ENCODE data around the gene ICAM2. TPM values are rescaled to one million over a fixed set of nuclear protein-coding genes. Genes with fewer than 3 reads are reported as not detected.

Gene ICAM2
- total RNA-seq, 4 donors from 2014 or later: 18.0 to 95.1 (median 36.3) TPM

GRCh38 chr17:64045176-64045575 is 24.7 kb upstream of the ICAM2 start:
- Histone ChIP-seq H3K4me3 (no peak overlapping the region), H3K9me3 (no peaks in the 10 kb centered on the region), H3K4me1 (peaks cover 0 to 11% (median 0%) of the 10 kb centered on the region in 4 donors), H3K36me3 (peaks cover 0 to 79% (median 25%) of the 10 kb centered on the region in 3 donors), H3K27ac (no peak overlapping the region), H3K27me3 (no peaks in the 10 kb centered on the region)
- TF ChIP-seq EP300 (IDR thresholded peaks at IDR 0.05) (no peak), CTCF (IDR thresholded peaks at IDR 0.05) (no peak), POLR2A (IDR thresholded peaks at IDR 0.05) (no peak)
- WGBS, 2 donors: 87% methylated on average over 12 to 13 of the region's 13 CpGs
- no peak for DNase-seq (ENCODE audit: low spot score in 2 of 2)

- 51 to 68% methylated on average over 12 of the region's 12 CpGs for WGBS, 2 donors
- no peak for DNase-seq (ENCODE audit: low spot score in 2 of 2)
- H3K4me1 ChIP-seq: peaks cover 0 to 11% (median 0%) of the 10 kb centered on the region in 4 donors
- H3K36me3 ChIP-seq: peaks cover 0 to 65% (median 16%) of the 10 kb centered on the region in 3 donors
- H3K27ac ChIP-seq: no peak overlapping the region
- H3K9me3 ChIP-seq: no peaks in the 10 kb centered on the region
- no peaks in the 10 kb centered on the region for H3K27me3 ChIP-seq
- no peak for TF ChIP-seq EP300 (IDR thresholded peaks at IDR 0.05)
- TF ChIP-seq POLR2A (IDR thresholded peaks at IDR 0.05): no peak
- TF ChIP-seq CTCF (IDR thresholded peaks at IDR 0.05): no peak
- H3K4me3 ChIP-seq: no peak overlapping the region
Observed at GRCh38 chr17:64042700-64043485, 22.5 kb upstream of the ICAM2 start.

- Histone ChIP-seq H3K9me3 (no peaks in the 10 kb centered on the region), H3K4me3 (no peak overlapping the region), H3K4me1 (peaks cover 0 to 11% (median 0%) of the 10 kb centered on the region in 4 donors), H3K27ac (no peak overlapping the region), H3K27me3 (no peaks in the 10 kb centered on the region), H3K36me3 (peaks cover 0 to 57% (median 16%) of the 10 kb centered on the region in 3 donors)
- WGBS, 2 donors: 71 to 75% methylated on average over 11 of the region's 11 CpGs
- no peak for DNase-seq (ENCODE audit: low spot score in 2 of 2)
- TF ChIP-seq POLR2A (IDR thresholded peaks at IDR 0.05) (no peak), CTCF (IDR thresholded peaks at IDR 0.05) (no peak), EP300 (IDR thresholded peaks at IDR 0.05) (no peak)
Observed at GRCh38 chr17:64041912-64042311, 21.5 kb upstream of the ICAM2 start.

GRCh38 chr17:64040206-64040605 is 19.8 kb upstream of the ICAM2 start:
- 67 to 68% methylated on average over 6 of the region's 6 CpGs for WGBS, 2 donors
- no peak for TF ChIP-seq EP300 (IDR thresholded peaks at IDR 0.05)
- no peak for TF ChIP-seq CTCF (IDR thresholded peaks at IDR 0.05)
- TF ChIP-seq POLR2A (IDR thresholded peaks at IDR 0.05): no peak
- H3K4me3 ChIP-seq: no peak overlapping the region
- H3K4me1 ChIP-seq: peaks cover 0 to 11% (median 0%) of the 10 kb centered on the region in 4 donors
- H3K27ac ChIP-seq: no peak overlapping the region
- H3K36me3 ChIP-seq: peaks cover 0 to 40% (median 9%) of the 10 kb centered on the region in 3 donors
- H3K27me3 ChIP-seq: no peaks in the 10 kb centered on the region
- DNase-seq (ENCODE audit: low spot score in 2 of 2): no peak
- H3K9me3 ChIP-seq: no peaks in the 10 kb centered on the region

- WGBS, 2 donors: 83 to 92% methylated on average over 3 of the region's 3 CpGs
- no peak overlapping the region for H3K27ac ChIP-seq
- peaks cover 0 to 29% (median 1%) of the 10 kb centered on the region in 3 donors for H3K36me3 ChIP-seq
- no peaks in the 10 kb centered on the region for H3K27me3 ChIP-seq
- no peaks in the 10 kb centered on the region for H3K9me3 ChIP-seq
- TF ChIP-seq EP300 (IDR thresholded peaks at IDR 0.05) (no peak), CTCF (IDR thresholded peaks at IDR 0.05) (no peak), POLR2A (IDR thresholded peaks at IDR 0.05) (no peak)
- no peak overlapping the region for H3K4me3 ChIP-seq
- no peak for DNase-seq (ENCODE audit: low spot score in 2 of 2)
- peaks cover 0 to 11% (median 0%) of the 10 kb centered on the region in 4 donors for H3K4me1 ChIP-seq
Observed at GRCh38 chr17:64039106-64039400, 18.6 kb upstream of the ICAM2 start.

All from tibial nerve (tissue), 4 donors.